Esophagus muscularis mucosa (tissue), 4 donors: ENCODE data around the gene LMO7. TPM values are rescaled to one million over a fixed set of nuclear protein-coding genes. Genes with fewer than 3 reads are reported as not detected.

ENCODE experiments used
- DNase-seq: peaks from one replicate; pipeline ENCODE4 v3.0.0-alpha.2; 2017; ENCODE audit errors: extremely low spot score
- H3K27ac ChIP-seq, 4 donors: fragments of 200-600 bp; sonication (generic); replicated peaks in 1 of 4; 1 replicate in 3 of 4; 2 replicates in 1 of 4; pipeline ENCODE4 v1.5.1; 2016 to 2019; ENCODE audit warnings: mild to moderate bottlenecking in 1 of 4
- H3K27me3 ChIP-seq, 4 donors: fragments of 200-600 bp; sonication (generic); one replicate each; pipeline versions ENCODE4 v1.5.1 to v1.6.0; 2016 to 2019
- H3K36me3 ChIP-seq, 4 donors: fragments of 200-600 bp; sonication (generic); one replicate each; pipeline ENCODE4 v1.5.1; 2016 to 2019
- H3K4me1 ChIP-seq, 4 donors: fragments of 200-600 bp; sonication (generic); one replicate each; pipeline ENCODE4 v1.5.1; 2016 to 2019
- H3K4me3 ChIP-seq, 4 donors: fragments of 200-600 bp; sonication (generic); 1 replicate in 2 of 4; 2 replicates in 2 of 4; pipeline ENCODE4 v1.5.1; 2016 to 2019; ENCODE audit warnings: mild to moderate bottlenecking in 4 of 4, moderate library complexity in 1 of 4
- H3K9me3 ChIP-seq, 4 donors: fragments of 200-600 bp; sonication (generic); 1 replicate in 3 of 4; 2 replicates in 1 of 4; pipeline ENCODE4 v1.5.1; 2016 to 2019
- CTCF ChIP-seq, 3 experiments: fragments of 200-600 bp in 2 of 3; fragments of 450-650 bp in 1 of 3; sonication (generic) in 2 of 3; IDR thresholded peaks; one replicate each; pipeline ENCODE4 v1.5.1; 2017 to 2019; ENCODE audit warnings: antibody characterized with exemption in 3 of 3, mild to moderate bottlenecking in 2 of 3, moderate library complexity in 1 of 3
- EP300 ChIP-seq: sonication (generic); formaldehyde crosslinking; IDR thresholded peaks from one replicate; pipeline ENCODE4 v1.6.1; 2017; ENCODE audit warnings: antibody characterized with exemption
- POLR2A ChIP-seq: fragments of 450-650 bp; IDR thresholded peaks from one replicate; pipeline ENCODE4 v1.6.1; 2017; ENCODE audit warnings: antibody characterized with exemption, moderate library complexity, mild to moderate bottlenecking, low read depth
- POLR2AphosphoS5 ChIP-seq, 2 donors: sonication (generic); formaldehyde crosslinking; IDR thresholded peaks; one replicate each; pipeline ENCODE4 v1.6.1; 2017; ENCODE audit warnings: antibody characterized with exemption in 2 of 2
- WGBS: methylation state at CpG from one replicate; pipeline ENCODE4 v1.1.5; 2018; 5-methylcytosine and 5-hydroxymethylcytosine counted together
- intact Hi-C: fragments of 100-400 bp; cut with DNase I; formaldehyde crosslinking; loops from one replicate; pipeline ENCODE4 v1.15.1; 2023
- total RNA-seq, 4 donors: library from RNA; depleted of rRNA; stranded (reverse); fragments of >200 nt; gene quantifications; one replicate each; pipeline versions ENCODE4 v1.1.0 to v1.2.1, GENCODE V29; 2016

The LMO7 gene
- total RNA-seq, 4 donors from 2014 or later, result 11.4 to 17.8 (median 14.7) TPM

GRCh38 chr13:75700552-75700951 is 64.4 kb downstream of the LMO7 start:
- DNase-seq, result no peak
- 96% methylated on average over 2 of the region's 2 CpGs for WGBS
- Histone ChIP-seq H3K4me1 (peaks cover 3 to 10% (median 6%) of the 10 kb centered on the region in 4 donors), H3K9me3 (no peaks in the 10 kb centered on the region), H3K4me3 (no peak overlapping the region), H3K36me3 (no peaks in the 10 kb centered on the region), H3K27me3 (no peaks in the 10 kb centered on the region), H3K27ac (no peak overlapping the region)
- intact Hi-C loops, result no loop called here
- TF ChIP-seq POLR2AphosphoS5 (IDR thresholded peaks at IDR 0.05) (no peak), EP300 (no peak), POLR2A (no peak), CTCF (IDR thresholded peaks at IDR 0.05) (no peak)

GRCh38 chr13:75702476-75702875 is 66.3 kb downstream of the LMO7 start:
- DNase-seq, result no peak
- no peak for TF ChIP-seq POLR2A
- no peak for TF ChIP-seq POLR2AphosphoS5 (IDR thresholded peaks at IDR 0.05)
- no peak for TF ChIP-seq EP300
- no peak for TF ChIP-seq CTCF (IDR thresholded peaks at IDR 0.05)
- Histone ChIP-seq H3K27me3 (no peaks in the 10 kb centered on the region), H3K9me3 (no peaks in the 10 kb centered on the region), H3K4me1 (peaks cover 0 to 7% (median 4%) of the 10 kb centered on the region in 4 donors), H3K36me3 (no peaks in the 10 kb centered on the region), H3K4me3 (no peak overlapping the region), H3K27ac (no peak overlapping the region)
- intact Hi-C loops, result no loop called here

GRCh38 chr13:75703769-75704168 is 67.6 kb downstream of the LMO7 start:
- H3K9me3 ChIP-seq, result no peaks in the 10 kb centered on the region
- no peak for DNase-seq
- intact Hi-C loops, result no loop called here
- H3K4me3 ChIP-seq, result no peak overlapping the region
- TF ChIP-seq CTCF (IDR thresholded peaks at IDR 0.05), result no peak
- TF ChIP-seq EP300, result no peak
- no peak for TF ChIP-seq POLR2AphosphoS5 (IDR thresholded peaks at IDR 0.05)
- WGBS, result 95% methylated on average over 2 of the region's 2 CpGs
- H3K4me1 ChIP-seq, result peaks cover 0 to 7% (median 4%) of the 10 kb centered on the region in 4 donors
- H3K27ac ChIP-seq, result no peak overlapping the region
- H3K36me3 ChIP-seq, result no peaks in the 10 kb centered on the region
- H3K27me3 ChIP-seq, result no peaks in the 10 kb centered on the region

- TF ChIP-seq EP300, result no peak
- TF ChIP-seq CTCF (IDR thresholded peaks at IDR 0.05), result no peak
- no peak for TF ChIP-seq POLR2AphosphoS5 (IDR thresholded peaks at IDR 0.05)
- no peak for TF ChIP-seq POLR2A
- Histone ChIP-seq H3K27ac (no peak overlapping the region), H3K4me1 (peaks cover 0 to 7% (median 4%) of the 10 kb centered on the region in 4 donors), H3K36me3 (no peaks in the 10 kb centered on the region), H3K4me3 (no peak overlapping the region), H3K27me3 (no peaks in the 10 kb centered on the region), H3K9me3 (no peaks in the 10 kb centered on the region)
- intact Hi-C loops, result no loop called here
- DNase-seq, result no peak
- WGBS, result 73% methylated on average over 7 of the region's 7 CpGs
These were observed 68.2 kb downstream of the LMO7 start for GRCh38 chr13:75704194-75704926.

GRCh38 chr13:75704927-75705288 is 68.8 kb downstream of the LMO7 start:
- DNase-seq, result no peak
- peaks cover 0 to 7% (median 4%) of the 10 kb centered on the region in 4 donors for H3K4me1 ChIP-seq
- TF ChIP-seq CTCF (IDR thresholded peaks at IDR 0.05) (no peak), POLR2A (no peak), POLR2AphosphoS5 (IDR thresholded peaks at IDR 0.05) (no peak), EP300 (no peak)
- no peak overlapping the region for H3K27ac ChIP-seq
- no peak overlapping the region for H3K4me3 ChIP-seq
- H3K9me3 ChIP-seq, result no peaks in the 10 kb centered on the region
- no peaks in the 10 kb centered on the region for H3K36me3 ChIP-seq
- intact Hi-C loops, result no loop called here
- no peaks in the 10 kb centered on the region for H3K27me3 ChIP-seq
- 81% methylated on average over 10 of the region's 10 CpGs for WGBS
